Fibroblast of skin of right biceps (primary cell): Measurements from ENCODE around the gene GARS1.
A peak's percentile ranks its signal among the peaks of the same experiment; 100 is the strongest.
"Not testable (repeated sequence)": the region's sequence is repeated elsewhere in the genome, so short reads cannot be mapped to it uniquely, and the experiment has no call there.

ENCODE experiments used
- DNase-seq: peaks from one replicate; pipeline ENCODE4 v3.0.0-alpha.2; 2013

The GARS1 gene

GRCh38 chr7:30575910-30576309 lies 18.8 kb upstream of the GARS1 start:
- DNase-seq: no peak

- DNase-seq: no peak
Measured at GRCh38 chr7:30583181-30583580, 11.5 kb upstream of the GARS1 start.

DNA sequence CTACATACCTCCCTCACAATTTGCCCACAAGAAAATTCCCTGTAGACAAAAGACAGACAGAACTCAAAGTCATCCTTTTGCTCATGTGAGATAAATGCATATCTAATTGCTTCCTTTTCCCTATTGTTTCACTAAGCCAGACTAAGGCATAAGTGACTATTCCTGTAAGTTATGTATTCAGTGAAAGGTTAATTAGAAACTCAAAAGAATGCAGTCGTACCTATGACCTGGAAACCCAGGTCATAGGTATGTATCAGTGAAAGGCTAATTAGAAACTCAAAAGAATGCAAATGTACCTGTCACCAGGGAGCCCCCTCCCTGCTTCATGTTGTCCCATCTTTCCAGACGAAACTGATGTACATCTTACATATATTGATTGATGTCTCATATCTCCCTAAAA lies 10.3 kb upstream of the GARS1 start:
- DNase-seq: no peak

DNA sequence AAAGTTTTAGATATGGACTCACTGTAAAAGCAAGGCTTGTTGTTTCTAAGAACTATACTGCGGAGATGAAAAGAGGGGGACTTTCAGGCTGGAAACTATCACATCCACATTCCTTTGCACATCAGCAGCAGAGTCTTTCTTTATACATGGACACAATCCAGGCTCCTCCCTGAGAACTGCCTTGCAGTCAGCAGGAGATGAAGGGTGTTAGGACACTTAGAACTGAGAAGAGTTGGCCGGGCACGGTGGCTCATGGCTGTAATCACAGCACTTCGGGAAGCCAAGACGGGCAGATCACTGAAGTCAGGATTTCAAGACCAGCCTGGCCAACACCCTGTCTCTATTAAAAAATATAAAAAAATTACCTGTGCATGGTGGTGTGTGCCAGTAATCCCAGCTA lies 9.7 kb upstream of the GARS1 start:
- DNase-seq: no peak

DNA sequence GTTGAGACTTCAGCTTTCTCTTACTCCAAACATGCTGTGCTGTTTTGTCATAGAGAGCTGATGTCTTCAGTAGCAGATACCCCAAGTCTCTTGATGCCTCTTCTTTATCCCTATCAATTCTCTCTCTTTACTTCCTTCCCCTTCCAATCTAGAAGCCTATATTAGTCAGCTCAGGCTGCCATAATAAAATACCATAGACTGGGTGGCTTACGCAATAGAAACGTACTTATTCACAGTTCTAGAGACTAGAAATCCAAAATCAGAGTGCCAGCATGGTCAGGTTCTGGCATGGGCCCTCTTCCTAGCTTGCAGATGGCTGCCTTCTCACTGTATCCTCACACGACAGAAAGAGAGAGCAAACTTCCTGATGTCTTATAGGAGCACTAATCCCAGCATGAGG lies 9.0 kb upstream of the GARS1 start:
- DNase-seq: no peak

DNA sequence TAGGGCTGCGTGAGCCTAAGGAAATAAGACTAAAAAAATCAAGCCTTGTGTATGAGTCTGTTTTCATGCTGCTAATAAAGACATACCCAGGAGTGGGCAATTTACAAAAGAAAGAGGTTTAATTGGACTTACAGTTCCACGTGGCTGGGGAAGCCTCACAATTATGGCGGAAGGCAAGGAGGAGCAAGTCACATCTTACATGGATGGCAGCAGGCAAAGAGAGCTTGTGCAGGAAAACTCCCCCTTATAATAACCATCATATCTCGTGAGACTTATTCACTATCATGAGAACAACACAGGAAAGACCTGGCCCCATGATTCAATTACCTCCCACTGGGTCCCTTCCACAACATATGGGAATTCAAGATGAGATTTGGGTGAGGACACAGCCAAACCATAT lies 7.1 kb upstream of the GARS1 start:
- not testable (repeated sequence) for DNase-seq

- DNase-seq: no peak
Measured at GRCh38 chr7:30589111-30589510, 5.6 kb upstream of the GARS1 start.

- DNase-seq: no peak
Measured at GRCh38 chr7:30594048-30594539, 584 bp upstream of the GARS1 start.

DNA sequence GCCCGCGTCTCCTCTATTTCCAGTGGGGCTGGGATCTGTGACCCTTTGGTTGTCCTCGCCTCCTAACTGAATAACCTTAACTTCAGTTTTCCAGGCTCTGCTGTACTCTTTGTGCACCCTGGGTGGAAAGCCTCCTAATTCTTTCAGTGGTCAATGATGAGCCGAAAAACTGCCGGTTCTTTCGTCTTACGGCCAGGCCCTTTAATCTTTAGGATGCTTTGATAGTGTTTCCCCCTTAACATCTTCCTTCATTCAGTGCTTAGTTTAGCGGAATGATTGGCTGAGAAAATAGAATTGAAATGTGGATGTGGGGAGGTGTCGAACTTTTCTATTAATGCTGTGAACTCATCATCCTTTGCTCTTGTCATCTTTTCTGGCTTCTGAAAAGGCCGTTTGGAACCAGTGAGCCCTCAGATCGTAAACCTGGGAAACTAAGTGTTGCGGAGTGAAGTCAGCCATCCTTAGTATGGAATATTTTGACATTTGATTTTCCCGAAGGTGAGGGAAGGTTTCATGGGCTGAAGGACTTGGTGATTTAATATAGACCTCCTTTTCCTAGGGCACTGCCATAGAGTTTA lies 847 bp downstream of the GARS1 start:
- peak; percentile 8 for DNase-seq

GRCh38 chr7:30596014-30596641 lies 1.4 kb downstream of the GARS1 start:
- DNase-seq: peak; percentile 61

GRCh38 chr7:30596721-30597120 lies 2.0 kb downstream of the GARS1 start:
- DNase-seq: peak; percentile 13

DNA sequence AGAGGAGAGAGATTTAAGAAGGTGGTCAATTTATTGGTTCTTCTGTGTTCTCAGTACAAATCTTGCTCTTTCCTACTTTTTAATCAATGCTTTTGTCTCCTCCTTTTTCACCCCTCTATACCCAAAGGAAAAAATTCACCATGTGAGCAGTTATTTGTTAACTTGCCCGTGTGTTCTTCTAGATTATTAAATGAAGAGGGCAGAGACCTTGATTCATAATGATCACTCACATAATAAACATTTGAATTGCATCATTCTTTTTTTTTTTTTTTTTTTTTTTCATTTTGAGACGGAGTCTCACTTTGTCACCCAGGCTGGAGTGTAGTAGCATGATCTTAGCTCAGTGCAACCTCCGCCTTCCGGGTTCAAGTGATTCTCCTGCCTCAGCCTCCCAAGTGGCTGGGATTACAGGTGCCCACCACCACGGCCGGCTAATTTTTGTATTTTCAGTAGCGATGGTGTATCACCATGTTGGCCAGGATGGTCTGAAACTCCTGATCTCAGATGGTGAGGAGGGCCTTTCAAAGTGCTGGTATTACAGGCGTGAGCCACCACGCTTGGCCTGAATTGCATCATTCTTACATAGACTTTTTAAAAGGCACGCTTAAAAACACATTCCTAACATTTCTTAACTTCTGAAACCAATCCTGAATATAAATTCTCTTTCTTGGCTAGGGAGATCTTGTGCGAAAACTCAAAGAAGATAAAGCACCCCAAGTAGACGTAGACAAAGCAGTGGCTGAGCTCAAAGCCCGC lies 3.6 kb downstream of the GARS1 start:
- DNase-seq: peak; percentile 35

GRCh38 chr7:30604901-30605300 lies 10.2 kb downstream of the GARS1 start:
- no peak for DNase-seq

GRCh38 chr7:30605832-30606231 lies 11.2 kb downstream of the GARS1 start:
- no peak for DNase-seq

DNA sequence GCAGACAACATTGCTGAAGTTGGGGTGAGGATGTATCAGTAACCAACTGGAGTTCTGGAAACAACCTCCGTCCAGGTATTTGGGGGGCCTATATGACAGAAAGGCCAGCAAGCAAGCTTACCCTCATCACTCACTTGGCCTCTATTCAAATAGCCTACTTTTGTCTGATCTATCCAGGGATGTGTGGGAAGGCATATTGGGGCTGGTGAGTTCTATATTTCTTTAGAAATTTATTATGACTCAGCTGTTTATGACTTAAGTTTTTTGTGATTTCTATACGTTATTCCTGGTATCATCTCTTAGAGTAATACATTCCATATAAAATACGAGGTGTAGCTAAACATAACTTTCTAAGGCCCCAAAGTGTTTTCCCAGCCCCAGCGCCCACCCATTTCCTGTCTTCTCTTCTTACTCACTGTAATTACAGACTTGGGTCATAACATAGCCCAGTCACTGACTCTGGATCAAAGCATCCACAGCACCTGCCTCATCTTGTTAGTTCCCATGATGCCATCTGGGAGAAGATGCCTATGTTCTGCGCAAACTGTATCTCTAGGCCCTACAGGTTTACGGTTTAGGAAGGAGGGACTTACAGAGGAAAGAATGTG lies 18.1 kb downstream of the GARS1 start:
- DNase-seq: peak; percentile 43

DNA sequence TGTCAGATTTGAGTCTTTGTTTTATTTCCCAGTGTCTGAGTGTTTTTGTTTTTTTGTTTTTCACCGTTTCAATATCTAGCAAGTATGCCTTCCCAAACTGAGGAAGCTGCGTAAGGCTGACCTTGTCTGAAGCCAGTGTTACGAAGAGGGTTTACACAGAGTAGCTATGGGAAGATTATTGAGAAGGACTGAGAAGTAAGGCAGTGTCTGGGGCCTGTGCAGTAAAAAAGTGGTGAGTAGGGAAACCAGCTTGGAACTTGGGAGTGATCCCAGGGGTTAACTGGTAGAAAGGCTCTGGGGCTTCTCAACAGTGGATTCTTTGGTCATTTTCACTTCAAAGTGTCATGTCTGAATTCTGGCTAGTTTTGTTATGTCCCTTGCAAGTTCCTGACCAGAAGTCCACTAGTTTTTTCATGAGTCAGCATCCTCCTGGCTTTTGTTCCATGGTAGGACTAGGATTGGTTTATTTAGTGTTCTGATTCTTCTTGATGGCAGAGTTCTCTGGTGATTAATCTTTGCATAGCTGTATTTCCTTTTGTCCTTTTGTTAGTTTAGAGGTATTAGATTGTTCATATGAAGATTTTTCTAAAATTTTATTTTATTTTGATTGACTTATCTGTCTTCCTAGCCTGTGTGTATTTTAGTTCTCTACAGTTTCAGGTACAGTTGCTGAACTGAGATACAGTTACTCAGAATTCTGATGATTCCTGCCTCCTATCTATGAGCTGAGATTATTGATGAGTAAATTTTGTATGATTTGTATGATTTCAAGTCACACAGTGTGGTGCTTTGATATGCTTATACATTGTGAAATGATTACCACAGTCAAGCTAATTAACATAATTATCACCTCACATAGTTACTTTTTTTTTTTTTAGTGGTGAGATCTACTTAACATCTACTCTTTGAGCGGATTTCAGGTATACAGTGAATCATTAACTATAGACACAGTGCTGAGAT lies 19.0 kb downstream of the GARS1 start:
- DNase-seq: no peak

DNA sequence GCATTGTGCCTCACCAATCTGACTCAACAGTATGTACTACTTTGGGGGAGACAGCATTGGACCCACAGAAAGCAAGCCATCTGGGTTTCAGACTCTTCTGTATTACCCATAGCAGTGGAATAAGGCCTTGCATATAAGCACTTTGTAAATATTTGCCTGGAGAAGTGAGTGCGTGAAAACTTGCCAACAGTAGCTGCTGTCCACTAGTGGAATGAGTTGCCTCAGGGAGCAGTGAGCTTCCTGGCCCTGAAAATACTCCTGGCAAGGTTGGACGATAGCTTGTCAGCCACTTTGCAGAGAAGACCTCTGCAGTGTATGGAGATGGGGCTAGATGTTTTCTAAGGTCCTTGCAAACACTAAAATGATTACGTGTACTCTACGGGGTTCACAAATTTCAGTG lies 21.6 kb downstream of the GARS1 start:
- no peak for DNase-seq

GRCh38 chr7:30617359-30617758 lies 22.7 kb downstream of the GARS1 start:
- DNase-seq: no peak

GRCh38 chr7:30618080-30618676 lies 23.5 kb downstream of the GARS1 start:
- no peak for DNase-seq

DNA sequence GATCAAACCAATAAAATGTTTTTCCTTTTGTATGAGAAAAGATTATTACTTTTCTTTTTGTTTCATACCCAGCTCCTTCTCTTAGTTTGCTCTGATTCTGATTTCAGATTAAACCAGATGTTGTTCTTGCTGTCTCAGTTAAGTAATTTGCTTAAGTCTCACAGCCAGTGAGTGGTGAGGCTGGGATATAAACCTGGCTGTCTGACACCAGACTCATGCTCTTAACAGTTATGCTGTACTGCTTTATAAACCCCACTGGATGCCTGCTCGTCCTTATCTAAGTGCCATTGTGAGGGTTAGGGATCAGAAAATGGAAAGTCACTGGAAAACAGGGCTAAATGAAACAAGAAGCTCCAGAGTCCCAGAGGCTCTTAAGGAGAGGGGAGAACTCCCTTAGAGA lies 24.3 kb downstream of the GARS1 start:
- no peak for DNase-seq

GRCh38 chr7:30625283-30625682 lies 30.6 kb downstream of the GARS1 start:
- DNase-seq: no peak

DNA sequence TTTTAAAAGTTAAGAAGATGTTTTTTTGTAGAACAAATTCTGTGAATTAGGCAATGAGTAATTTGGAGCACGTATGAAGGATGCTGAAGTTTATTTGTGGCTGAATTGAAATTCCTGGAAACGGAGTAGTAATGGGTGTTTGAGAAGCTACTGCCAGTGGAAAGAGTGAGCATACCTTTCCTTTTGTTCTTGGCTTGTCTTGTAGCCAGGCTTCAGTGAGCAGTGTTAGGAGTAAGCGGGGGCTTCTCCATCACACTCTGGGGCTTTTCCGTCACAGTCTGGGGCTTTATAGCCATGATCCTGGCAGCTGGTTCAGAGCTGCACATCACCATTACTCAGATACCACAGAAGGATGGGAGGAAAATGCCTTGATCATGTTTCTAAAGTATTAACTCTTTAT lies 32.3 kb downstream of the GARS1 start:
- no peak for DNase-seq
